Measurements from ENCODE around the gene FAM221B.

The FAM221B gene

DNA sequence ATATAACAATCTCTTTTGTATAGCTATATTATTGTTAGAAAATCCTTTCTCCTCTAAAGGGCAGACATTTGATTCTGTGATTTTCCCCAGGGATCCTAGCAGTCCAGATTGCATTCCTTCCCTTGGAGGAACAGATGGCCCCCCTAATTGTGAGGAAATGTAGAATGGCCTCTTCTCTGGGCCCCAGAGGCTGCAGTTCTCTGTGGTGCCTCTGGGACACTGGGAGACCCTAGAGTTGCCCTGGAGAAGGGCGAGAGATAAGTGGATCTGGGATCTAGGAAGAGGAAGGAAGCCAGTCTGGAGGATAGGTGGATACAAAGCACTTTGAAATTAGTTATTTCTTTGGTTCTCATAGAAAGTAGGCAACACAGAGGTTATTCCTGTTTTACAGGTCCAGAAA, 11.8 kb downstream of the FAM221B start:
- no peak for DNase-seq (ENCODE audit: low spot score)

DNA sequence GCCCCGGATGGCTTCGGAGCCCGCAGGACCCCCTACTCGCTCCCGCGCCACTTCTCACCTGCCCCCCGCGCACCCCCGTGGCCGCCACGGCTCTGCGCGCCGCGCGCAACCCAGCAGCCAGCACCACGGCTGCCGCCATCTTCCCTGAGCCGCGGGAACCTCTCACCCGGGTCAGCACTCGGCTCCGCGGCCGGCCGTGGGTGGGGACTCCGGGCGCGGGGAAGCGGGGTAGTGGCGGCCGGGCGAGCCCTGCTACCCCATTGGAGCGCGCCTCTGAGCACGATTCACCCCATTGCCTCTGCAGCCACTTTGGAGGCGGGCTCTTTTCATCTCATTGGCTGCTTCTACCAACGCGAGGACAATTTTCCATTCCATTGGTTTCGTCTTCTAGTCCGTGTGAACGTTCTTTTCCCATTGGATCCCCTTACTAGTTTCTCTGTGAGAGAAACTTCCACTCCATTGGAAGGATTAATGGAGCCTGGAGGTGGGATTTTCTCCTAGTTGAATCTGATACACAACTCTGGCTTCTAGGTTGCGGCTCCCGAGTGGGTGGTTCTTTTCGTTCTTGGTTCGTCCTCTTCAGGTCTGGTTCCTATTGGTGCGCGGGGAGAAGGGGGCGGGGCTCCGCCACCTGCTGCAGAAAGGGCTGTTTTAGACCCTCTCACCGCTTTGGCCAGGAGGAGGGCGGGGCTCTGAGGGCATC, 13.5 kb downstream of the FAM221B start, which contains the start of gene HINT2:
Gene HINT2 (minus strand): TSS at position 202 of the 703 bp plus-strand sequence. CDS start 63 bp downstream, at position 139.
- DNase-seq (ENCODE audit: low spot score): peak; percentile 96

DNA sequence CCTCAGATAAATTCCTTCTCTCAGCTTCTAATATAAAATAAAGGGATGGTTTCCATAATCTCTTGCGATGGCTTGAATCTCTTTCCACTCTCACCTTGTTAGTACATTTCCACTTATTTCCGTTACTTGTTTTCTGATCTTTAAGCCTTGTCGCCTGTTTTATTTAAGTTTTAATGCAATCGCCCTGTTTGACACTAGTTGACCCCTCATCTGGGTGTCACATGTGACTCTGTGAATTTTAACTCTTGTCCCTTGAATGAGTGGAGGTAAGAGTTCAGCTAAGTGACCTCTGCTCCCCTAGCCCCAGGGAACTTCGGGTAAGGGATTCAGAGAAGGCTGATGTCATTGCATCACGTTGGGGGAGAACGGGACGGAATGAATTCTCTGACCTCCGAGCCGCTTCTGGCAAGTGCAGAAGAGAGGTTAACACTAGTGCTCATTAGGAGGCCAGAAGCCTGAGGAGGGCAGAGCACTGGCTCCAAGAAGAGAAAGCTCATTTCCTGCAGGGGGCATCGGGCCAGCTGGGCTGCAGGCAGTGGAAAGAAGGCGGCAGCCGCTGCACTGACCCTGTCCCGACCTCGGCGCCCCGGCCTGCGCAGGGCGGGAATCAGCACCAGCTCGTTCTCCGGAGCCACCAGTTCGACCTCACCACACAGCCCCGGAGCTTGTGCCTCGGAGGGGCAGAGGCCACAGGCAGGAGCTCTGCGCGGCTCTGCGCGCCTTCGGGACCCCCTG, 14.3 kb downstream of the FAM221B start:
- peak; percentile 73 for DNase-seq (ENCODE audit: low spot score)

DNA sequence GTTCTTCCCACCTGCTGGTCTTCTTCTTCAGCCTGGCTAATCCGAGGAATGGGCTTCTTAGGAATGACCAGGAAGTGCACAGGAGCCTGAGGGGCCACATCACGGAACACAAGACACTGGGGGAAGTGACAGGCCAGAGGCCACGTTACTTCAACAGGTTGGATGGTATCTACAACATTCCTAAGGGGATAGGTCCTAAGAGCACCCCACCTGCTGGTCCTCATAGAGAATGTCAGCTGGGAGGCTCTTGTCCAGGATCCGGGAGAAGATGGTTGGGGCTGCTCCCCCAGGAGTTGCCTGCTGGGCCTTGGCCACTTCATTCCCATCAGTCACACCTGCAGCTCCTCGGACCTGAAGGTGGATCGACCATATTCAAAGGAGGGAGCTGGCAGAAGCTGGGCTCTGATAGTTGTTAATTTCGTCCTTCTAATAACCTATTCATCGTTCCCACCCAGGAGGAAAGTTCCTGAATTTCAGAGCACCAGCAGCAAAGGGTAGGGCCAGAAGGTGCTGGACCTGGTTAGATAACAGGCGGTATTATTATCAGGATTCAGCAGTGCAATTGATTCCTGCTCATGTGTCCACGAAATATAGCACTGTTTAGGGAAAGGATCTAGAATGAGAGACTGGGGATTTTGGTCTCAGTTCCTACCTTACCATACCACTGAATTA, 15.0 kb downstream of the FAM221B start:
- DNase-seq (ENCODE audit: low spot score): no peak

DNA sequence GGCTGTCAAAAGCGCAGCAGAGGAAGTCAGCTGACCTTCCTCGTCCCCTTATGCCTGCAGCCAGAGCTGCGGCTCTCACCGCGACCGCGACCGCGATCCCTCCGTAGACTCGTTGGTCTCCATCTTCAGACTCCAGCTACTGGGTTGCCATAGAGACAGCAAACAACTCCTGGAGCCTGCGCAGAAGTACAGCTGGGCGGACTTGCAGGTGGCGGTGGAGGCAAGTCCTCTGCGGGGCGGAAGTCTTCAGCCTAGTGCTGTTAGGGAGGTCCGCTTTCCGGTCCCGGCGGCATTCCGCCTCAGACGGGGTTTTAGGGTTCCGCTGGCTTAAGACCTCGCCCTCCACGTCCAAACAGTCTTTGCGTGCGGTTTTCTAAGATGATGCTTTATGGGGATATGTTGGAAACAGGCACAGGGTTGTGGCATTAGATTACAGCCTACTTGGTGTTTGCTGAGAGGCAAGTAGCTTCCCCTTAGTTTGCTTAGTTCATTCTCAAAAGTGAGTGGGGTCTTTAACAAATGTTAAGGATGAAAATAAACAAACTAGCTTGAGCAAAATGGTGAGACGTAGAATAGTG, 16.4 kb downstream of the FAM221B start, which contains the start of gene SPAG8:
Gene SPAG8 (minus strand): TSS at position 238 of the 578 bp plus-strand sequence. CDS start 115 bp downstream, at position 123.
- peak; percentile 96 for DNase-seq (ENCODE audit: low spot score)

DNA sequence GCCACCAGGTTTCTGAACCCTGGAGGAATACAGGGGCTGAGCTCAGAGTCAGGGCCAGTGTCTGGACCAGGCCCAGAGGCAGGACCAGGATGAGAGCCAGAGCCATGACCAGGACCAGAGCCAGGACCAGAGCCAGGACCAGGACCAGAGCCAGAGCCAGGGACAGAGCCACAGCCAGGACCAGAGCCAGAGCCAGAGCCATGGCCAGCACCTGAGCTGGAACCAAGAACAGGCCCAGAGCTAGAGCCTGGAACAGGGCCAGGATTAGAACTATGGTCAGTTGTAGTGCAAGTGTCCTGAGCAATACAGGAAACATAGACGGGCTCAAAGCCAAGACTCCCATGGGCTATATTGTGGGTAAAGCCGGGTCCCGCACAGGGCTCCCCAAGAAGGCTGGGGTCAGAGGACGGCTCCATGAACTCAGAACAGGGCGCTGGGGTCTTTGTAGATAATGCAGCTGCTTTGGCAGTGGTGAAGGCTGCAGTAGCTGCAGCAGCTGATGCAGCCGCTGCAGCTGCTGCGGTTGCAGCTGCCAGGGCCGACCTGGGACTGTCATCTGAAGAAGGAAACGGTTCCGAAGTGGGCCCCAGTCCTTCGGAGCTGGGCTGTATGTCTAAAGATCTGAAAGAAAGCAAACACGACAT, 17.0 kb downstream of the FAM221B start:
- peak; percentile 23 for DNase-seq (ENCODE audit: low spot score)

DNA sequence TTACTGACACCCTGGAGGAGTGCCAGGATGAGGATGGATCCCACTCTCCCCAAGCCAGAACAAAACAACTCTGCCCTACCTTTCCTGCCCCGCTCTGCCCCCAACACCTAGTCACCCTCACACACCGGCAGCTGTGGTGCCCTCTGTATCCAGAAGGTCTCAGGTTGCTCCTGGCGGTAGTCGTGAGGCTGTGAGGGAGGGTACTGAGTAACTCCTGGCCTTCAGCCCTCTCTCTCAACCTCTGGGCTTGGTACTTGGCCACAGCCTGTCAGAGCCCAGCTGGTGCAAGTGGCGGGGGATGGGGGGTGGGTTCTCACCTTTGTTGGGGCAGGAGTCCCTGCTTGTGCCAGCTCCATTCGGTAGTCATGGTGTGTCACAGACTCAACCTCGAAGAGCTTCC, 18.4 kb downstream of the FAM221B start:
- no peak for DNase-seq (ENCODE audit: low spot score)

DNA sequence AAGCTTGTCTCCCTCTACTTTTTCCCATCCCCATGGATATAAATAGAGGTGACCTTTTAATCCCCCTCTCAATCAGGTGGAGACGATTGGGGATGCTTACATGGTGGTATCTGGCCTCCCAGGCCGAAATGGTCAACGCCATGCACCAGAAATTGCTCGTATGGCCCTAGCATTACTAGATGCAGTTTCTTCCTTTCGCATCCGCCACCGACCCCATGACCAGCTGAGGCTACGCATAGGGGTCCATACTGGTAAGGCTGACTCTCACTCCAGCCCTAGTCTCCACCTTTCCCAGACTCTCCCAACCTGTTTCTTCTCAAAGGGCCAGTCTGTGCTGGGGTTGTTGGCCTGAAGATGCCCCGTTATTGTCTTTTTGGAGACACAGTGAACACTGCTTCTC, 20.1 kb downstream of the FAM221B start:
- DNase-seq (ENCODE audit: low spot score): no peak

DNA sequence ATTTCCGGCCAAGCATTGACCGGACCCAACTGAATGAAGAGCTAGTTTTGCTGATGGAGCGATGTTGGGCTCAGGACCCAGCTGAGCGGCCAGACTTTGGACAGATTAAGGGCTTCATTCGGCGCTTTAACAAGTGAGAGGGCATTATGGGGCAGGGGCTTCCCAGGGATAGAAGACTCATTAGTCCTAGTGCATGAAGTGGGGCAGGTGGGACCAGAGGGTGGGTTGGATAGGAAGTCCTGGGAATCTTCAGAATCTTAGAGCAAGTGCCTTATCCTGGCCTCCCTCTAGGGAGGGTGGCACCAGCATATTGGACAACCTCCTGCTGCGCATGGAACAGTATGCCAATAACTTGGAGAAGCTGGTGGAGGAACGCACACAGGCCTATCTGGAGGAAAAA, 22.4 kb downstream of the FAM221B start:
- no peak for DNase-seq (ENCODE audit: low spot score)

DNA sequence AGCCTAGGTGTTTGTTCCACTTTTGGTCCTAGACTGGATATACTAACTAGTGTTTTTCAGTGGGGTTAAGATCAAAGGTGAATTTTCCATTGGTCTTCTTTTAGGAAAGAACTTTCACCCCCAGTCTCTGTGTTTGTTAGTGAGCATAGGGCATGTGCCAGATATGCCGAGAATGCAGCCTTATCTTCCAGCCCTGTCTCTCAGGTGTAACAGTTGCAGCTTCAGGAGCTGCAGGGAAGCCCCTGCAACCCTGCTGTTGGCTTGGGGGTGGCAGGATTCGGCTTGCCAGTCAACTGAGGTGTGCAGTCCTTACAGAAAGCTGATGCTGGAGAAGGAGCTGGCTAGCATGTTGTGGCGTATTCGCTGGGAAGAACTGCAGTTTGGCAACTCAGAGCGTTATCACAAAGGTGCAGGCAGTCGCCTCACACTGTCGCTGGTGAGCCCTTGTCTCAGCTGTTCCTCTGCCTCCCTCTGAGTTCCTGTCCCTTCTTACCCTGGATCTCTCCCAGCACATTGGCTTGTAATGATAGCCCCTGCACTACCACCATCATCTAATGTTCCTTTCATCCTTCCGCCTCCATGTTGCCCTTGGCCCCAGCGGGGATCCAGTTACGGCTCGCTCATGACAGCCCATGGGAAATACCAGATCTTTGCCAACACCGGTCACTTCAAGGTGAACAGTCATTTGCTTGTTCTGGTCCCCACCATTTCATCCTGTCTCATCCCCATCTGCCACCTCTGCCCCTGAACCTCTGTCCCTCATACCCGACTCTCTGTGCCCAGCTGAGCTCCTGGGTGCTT, 27.0 kb downstream of the FAM221B start:
- DNase-seq (ENCODE audit: low spot score): no peak

DNA sequence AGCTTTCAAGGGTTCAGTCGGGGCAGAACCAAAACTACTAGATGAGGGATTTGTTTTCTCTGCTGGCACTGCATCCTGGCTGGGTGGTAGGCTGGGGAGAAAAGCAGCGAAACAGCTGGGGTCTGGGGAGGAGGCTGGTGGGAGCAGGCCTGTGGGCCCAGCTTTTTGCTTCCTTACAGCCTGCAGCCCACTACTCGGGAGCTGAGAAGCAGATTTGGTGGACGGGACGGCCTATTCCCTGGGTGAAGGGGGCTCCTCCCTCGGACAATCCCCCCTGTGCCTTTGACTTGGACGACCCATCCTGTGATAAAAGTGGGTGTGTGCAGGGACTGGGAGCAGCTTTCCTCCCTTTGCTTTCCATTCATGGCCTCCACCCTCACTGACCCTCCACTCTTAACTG, 28.0 kb downstream of the FAM221B start:
- no peak for DNase-seq (ENCODE audit: low spot score)

DNA sequence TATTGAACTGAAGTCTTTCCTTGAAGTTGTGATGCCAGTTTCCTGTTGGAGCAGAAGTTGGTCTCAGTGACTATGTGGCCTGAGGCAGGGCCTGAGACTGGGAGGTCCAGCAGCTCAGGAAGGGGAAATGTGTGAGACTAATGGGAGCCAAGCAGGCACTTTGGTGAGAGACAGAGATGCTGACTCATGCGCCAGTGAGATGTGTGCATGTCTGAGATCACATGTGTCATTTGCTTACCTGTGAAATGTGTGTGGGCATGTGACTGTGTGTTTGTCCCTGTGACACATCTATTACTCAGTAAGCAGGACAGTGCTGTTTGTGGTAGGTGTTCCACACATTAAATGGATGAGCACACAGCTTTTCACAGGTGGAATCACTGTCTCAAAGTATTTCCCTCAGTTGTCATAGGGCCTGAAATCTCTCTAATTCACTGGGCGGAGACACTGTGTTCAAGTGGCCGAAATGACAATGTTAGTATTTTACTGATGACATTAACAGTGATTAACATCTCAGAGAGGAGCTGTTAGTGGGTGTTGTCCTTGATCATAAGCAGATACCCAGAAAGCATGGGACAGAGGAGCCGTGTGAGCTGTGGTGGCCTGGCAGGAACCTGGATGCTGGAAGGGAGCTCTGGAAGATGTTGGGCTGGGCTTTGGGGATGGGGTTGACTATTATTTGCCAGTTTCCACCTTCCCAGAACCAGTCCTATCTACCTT, 29.7 kb downstream of the FAM221B start:
- DNase-seq (ENCODE audit: low spot score): peak; percentile 27

DNA sequence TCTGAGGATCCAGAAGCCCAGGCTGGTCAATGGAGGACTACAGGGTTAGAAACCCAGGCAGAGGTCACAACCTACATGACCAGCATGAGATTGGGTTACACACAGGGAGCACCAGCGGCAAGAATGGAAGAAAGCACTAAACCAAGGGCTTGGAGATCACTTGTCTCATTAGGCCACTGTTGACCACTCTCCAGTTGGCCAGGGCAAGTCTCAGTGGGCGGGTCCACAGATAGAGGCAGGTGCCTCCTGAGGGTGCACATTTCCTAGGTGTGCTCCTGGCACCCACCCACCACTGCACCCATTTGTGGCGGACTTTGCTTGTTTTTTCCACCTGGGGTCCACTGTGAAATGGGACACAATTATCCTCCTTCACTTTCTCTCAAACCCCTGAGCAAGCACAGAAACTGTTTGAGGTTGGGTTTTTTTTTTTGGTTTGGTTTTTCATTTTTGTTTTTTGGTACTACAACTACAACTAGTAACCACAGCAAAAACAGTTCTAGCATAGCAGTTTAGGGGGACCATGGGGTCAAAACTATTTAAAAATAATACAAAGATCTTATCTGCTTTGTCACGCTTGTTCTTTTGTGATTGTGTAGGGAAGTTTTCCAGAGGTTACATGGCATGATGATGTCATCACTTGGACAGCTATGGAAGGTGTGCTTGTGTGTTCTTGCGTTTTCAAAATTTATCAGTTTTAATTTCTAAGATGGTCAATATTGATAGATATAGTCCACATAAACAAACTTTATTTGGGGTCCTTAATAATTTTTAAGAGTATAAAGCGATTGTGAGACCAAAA, 31.0 kb downstream of the FAM221B start:
- no peak for DNase-seq (ENCODE audit: low spot score)

DNA sequence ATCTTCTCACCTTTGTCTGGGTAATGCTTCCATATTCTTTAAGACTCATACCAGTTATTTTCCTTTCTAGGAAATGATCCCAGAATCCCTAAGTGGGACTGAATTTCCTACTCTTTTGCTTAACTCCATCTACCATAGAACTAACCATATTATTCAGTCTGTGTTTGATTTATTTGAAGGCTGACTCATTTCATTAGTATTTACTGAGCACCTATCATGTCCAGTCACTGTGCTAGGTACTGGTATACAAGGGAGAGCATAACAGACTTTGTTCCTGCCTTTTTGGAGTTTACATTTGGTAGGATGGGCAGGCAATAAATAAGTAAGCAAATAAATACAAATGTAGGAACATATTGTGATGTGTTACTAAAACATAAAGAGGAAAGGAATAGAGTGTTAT, 32.8 kb downstream of the FAM221B start:
- DNase-seq (ENCODE audit: low spot score): no peak

DNA sequence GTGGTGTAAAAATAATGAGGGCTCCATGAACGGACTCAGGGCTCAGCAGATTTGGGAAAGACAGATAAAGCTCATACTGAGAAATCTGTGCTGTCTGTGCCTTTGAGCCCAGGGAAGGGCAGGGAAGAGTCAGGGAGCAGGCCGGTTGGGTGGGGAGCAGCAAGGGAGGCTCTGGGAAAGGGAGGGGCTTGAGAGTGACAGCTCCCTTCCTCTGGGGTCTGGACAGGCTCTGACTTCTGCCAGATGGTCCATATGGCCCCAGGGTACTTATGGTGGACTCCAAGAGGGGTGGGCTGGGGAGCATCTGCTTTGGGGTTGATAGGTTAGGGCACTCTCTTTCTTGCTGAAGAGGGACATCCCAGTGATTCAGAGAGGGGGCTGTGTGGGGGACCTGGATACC, 35.1 kb downstream of the FAM221B start:
- DNase-seq (ENCODE audit: low spot score): peak; percentile 25

DNA sequence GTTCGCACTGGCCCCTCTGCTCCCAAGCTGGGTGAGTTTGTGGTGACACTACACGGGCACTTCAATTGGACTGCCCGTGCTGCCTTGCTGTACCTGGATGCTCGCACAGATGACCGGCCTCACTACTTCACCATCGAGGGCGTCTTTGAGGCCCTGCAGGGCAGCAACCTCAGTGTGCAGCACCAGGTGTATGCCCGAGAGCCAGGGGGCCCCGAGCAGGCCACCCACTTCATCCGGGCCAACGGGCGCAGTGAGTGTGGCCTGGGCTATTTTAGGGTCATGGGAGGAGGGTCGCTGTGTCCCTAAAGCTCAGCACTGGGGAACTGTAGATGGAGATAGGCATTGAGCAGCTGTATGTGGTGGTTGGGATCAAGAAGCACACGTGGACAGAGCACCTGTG, 35.7 kb downstream of the FAM221B start:
- no peak for DNase-seq (ENCODE audit: low spot score)

DNA sequence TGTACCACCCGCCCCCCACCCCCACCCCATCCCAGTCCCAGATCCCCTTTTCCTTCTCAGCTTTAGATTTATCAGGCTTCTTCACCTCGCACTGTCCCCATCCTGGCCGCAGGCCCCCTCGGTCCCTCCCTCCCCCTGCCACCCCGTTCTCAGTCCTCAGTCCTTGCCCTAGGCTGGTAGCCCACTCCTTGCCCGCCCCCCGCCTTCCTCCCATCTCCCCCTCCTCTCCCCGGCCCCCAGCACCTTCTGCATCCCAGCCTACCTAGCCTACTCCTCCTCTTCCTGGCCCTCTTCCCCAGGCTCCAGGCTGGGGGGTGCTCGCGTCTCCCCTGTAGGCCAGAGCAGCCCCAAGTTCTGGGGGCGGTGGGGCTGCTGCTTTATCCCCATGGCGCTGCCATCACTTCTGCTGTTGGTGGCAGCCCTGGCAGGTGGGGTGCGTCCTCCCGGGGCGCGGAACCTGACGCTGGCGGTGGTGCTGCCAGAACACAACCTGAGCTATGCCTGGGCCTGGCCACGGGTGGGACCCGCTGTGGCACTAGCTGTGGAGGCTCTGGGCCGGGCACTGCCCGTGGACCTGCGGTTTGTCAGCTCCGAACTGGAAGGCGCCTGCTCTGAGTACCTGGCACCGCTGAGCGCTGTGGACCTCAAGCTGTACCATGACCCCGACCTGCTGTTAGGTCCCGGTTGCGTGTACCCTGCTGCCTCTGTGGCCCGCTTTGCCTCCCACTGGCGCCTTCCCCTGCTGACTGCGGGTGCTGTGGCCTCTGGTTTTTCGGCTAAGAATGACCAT, 36.3 kb downstream of the FAM221B start:
- DNase-seq (ENCODE audit: low spot score): no peak

DNA sequence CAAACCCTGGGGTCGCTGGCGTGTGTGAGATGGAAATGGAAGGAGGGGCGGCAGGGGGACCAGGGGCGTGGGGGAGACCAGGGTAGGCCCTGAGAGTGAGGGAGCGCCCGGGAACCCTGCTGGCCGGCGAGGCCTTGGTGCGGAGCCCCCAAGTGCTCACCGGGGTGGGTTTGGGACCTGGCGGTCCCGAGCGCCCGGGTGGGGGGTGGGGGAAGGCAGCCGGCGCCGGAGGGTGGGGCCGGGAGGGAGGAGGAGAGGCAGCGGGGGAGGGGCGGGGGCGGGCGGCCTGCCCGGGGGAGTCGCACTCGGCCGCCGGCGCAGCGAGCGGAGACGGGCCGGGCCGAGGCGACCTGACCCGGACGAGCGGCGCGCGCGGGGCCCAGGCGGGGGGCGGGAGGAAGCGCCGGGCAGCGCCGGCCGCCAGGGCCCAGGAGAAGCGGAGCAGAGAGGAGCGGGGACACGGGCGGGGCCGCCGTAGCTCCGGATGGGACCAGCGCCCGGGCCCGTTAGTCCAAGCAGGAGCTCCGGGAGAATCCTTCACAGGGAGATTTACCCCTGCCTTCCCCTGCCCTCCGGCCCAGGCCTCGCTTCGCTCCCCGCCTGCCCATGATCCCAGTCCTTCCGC, 37.1 kb downstream of the FAM221B start, which contains the start of gene NPR2:
Gene NPR2 (plus strand): TSS at position 295 of the 625 bp plus-strand sequence. CDS start 818 bp downstream, outside the sequence.
- peak; percentile 84 for DNase-seq (ENCODE audit: low spot score)

Measured in AG20443 (cell line).